ENCODE results near the gene FGFR1OP2. TPM values are rescaled to one million over a fixed set of nuclear protein-coding genes. Genes with fewer than 3 reads are reported as not detected.

FGFR1OP2 gene
- total RNA-seq, 1 experiment from 2014 or later = 45.7 TPM

- H3F3A ChIP-seq (ENCODE audit: insufficient read depth, low read depth) = peaks cover 14% of the 10 kb centered on the region
- CTCF ChIA-PET = no interaction called here
- H3K36me3 ChIP-seq (ENCODE audit: low read depth) = peaks cover 28% of the 10 kb centered on the region
- H3K27ac ChIP-seq = no peak overlapping the region
- no peak overlapping the region for H2AFZ ChIP-seq
- BruUV-seq (replicated peaks) = no TSS peak
- peaks cover 2% of the 10 kb centered on the region; the same call in 1 of the 2 replicates for H4K20me1 ChIP-seq (ENCODE audit: insufficient read depth)
- DNase-seq = no peak
- peak overlapping the region; percentile 87 for H3K4me2 ChIP-seq
- intact Hi-C loops (cut with micrococcal nuclease; ENCODE audit: unreplicated experiment) = loop anchor here (10.0 kb wide), 2 partner anchors 369 to 449 kb away; no protein-coding TSS in a partner anchor
- no peaks in the 10 kb centered on the region for H3K9me3 ChIP-seq (ENCODE audit: insufficient read depth, low read depth)
- H3K9me2 ChIP-seq (ENCODE audit: insufficient read depth) = no peaks in the 10 kb centered on the region
- H3K27me3 ChIP-seq (ENCODE audit: insufficient read depth, low read depth) = no peaks in the 10 kb centered on the region
- POLR2A ChIA-PET (ENCODE audit: unreplicated experiment) = interaction anchor here (0.5 kb wide), 1 partner anchor 394 kb away, joined by 3 read pairs; no protein-coding TSS in a partner anchor
- TF ChIP-seq EZH2 (IDR thresholded peaks at IDR 0.05; ENCODE audit: low read depth) (no peak), CTCF (conservative IDR thresholded peaks at IDR 0.05) (no peak)
- peaks cover 74% of the 10 kb centered on the region for H3K79me2 ChIP-seq (ENCODE audit: low read depth)
- peaks cover 25% of the 10 kb centered on the region for H3K4me1 ChIP-seq (replicated peaks; ENCODE audit: insufficient read depth)
- peak overlapping the region; percentile 90; the same call in 1 of the 2 replicates for H3K4me3 ChIP-seq
These were observed 2.5 kb upstream of the FGFR1OP2 start for GRCh38 chr12:26935636-26936378.

GRCh38 chr12:26936559-26937442 lies 1.5 kb upstream of the FGFR1OP2 start:
- no TSS peak for BruUV-seq (replicated peaks)
- POLR2A ChIA-PET (ENCODE audit: unreplicated experiment) = no interaction called here

More at GRCh38 chr12:26936559-26937442, 1.5 kb upstream of the FGFR1OP2 start:
- Histone ChIP-seq H4K20me1 (ENCODE audit: insufficient read depth) (peaks cover 2% of the 10 kb centered on the region; the same call in 1 of the 2 replicates), H3K9me2 (ENCODE audit: insufficient read depth) (no peaks in the 10 kb centered on the region), H3K4me3 (peak overlapping the region; percentile 90), H2AFZ (peak overlapping the region; percentile 93), H3K36me3 (ENCODE audit: low read depth) (peaks cover 27% of the 10 kb centered on the region), H3K4me2 (peak overlapping the region; percentile 87), H3K27ac (peak overlapping the region; percentile 92), H3K79me2 (ENCODE audit: low read depth) (peaks cover 84% of the 10 kb centered on the region), H3K9me3 (ENCODE audit: insufficient read depth, low read depth) (no peaks in the 10 kb centered on the region), H3K4me1 (replicated peaks; ENCODE audit: insufficient read depth) (peaks cover 31% of the 10 kb centered on the region), H3K27me3 (ENCODE audit: insufficient read depth, low read depth) (no peaks in the 10 kb centered on the region), H3F3A (ENCODE audit: insufficient read depth, low read depth) (peaks cover 14% of the 10 kb centered on the region)
- DNase-seq = no peak
- TF ChIP-seq EZH2 (IDR thresholded peaks at IDR 0.05; ENCODE audit: low read depth) (no peak), CTCF (conservative IDR thresholded peaks at IDR 0.05) (no peak)
- CTCF ChIA-PET = no interaction called here
- intact Hi-C loops (cut with micrococcal nuclease; ENCODE audit: unreplicated experiment) = loop anchor here (10.0 kb wide), 2 partner anchors 368 to 448 kb away; no protein-coding TSS in a partner anchor

Data from PC-9 (cell line).